ENCODE results near the gene JADE2.
A peak's percentile ranks its signal among the peaks of the same experiment; 100 is the strongest.
"Not testable (repeated sequence)": the region's sequence is repeated elsewhere in the genome, so short reads cannot be mapped to it uniquely, and the experiment has no call there.

Gene JADE2

DNA sequence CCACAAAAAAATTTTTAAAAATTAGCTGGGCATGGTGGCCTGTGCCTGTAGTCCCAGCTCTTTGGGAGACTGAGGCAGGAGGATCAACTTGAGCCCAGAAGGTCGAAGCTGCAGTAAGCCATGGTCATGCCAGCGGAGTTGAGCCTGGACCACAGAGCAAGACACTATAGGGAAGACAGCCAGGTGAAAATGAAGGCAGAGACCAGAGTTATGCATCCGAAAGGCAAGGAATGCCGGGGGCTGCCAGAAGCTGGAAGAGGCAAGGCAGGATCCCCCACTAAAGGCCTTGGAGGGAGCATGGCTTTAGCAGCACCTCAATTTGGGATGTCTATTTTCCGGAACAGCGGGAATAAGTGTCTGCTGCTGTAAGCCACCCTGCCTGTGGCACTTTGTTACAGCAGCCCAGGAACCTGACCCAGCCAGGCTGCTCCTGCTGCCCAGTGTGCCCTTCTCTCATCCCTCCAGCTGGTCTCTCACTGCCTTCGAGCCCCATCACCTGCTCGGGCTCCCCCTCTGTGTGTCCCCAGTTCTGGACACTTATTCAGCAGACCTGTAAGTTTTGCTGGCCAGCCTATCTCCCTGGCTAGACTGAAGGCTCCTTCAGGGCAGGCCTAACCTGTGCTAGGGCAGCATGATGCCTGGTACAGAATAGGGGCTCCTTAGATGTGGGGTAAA is 16.8 kb upstream of the JADE2 start:
- DNase-seq, result no peak

- DNase-seq, result no peak
Measured at GRCh38 chr5:134509308-134510040, 16.0 kb upstream of the JADE2 start.

- no peak for DNase-seq
Measured at GRCh38 chr5:134510970-134511795, 14.3 kb upstream of the JADE2 start.

DNA sequence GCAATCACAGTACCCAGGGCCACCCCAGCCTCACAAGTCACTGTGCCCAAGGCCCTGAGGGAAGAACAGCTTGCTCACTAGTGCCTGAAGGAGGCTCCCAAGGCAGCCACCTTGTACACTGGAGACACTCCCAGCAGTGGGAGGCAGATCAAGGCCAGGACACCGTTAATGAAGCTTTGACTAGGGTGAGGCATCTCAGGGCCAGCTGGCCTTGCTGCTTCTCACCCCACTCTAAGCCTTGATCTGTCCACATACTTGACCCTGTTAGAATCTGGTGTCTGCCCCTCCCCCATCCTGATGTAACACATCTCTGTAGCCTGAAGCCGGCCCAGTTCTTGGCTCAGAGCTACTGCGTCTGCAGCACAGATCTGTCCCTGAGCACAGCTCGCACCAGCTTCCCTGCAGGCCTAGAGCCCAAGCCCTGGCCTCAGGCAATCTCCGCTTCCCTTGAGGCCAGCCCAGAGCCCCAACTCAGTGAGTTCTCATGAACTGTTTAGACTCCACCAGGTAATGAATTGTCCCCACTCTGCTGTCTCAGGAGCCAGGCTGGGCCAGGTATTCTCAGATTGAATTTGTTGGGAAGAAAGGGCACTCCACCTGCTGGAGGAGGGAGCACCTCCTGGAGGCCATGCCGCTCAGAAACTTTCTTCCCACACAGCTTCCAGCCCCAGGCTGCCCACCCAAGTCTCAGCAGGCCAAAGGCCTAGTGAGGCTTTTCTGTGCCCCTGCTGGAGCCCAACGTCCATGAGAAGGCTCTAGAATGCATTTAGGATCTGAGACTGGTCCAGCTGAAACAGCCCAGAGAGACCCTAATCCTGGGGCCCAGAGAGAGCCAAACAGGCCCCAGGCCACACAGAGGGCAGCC is 13.4 kb upstream of the JADE2 start:
- DNase-seq, result no peak

GRCh38 chr5:134512661-134512999 is 12.8 kb upstream of the JADE2 start:
- no peak for DNase-seq

DNA sequence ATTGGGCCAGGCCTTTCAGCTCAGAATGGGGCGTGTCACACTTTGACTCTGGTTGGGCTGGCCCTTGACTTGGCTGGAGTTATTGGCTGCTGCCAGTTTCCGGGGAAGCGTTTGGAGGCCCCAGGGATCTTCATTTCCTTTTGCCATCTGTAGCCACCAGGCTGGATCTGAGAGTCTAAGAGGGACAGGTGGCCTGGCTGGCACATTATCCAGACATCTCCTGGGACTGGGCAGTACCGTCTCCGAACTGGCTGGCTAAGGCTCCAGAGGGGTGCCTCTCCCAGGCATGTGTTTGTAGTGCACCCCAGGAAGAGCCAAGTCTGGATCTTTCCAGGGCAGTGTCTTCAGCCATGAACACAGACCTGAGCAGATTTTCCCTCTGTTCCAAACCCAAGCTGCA is 9.7 kb upstream of the JADE2 start:
- DNase-seq, result no peak

- DNase-seq, result not testable (repeated sequence)
Measured at GRCh38 chr5:134516984-134517383, 8.5 kb upstream of the JADE2 start.

DNA sequence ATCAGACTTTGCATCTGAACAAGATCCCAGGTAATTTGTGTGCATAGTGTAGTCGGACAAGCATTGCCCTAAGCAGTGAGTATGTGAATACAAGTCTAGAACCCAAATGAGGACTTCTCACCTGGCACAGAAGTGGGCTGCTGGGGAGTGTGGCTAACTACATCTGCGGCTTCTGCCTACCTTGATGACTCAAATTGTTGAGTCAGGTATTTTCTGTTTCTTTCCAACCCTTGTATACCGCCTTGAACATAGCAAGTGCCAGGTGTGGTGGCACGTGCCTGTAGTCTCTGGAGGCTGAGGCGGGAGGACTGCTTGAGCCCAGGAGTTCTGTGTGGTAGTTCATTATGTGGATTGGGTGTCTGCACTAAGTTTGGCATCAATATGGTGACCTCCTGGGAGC is 7.9 kb upstream of the JADE2 start:
- DNase-seq, result no peak

GRCh38 chr5:134519989-134520388 is 5.5 kb upstream of the JADE2 start:
- DNase-seq, result no peak

GRCh38 chr5:134521841-134522240 is 3.6 kb upstream of the JADE2 start:
- DNase-seq, result no peak

DNA sequence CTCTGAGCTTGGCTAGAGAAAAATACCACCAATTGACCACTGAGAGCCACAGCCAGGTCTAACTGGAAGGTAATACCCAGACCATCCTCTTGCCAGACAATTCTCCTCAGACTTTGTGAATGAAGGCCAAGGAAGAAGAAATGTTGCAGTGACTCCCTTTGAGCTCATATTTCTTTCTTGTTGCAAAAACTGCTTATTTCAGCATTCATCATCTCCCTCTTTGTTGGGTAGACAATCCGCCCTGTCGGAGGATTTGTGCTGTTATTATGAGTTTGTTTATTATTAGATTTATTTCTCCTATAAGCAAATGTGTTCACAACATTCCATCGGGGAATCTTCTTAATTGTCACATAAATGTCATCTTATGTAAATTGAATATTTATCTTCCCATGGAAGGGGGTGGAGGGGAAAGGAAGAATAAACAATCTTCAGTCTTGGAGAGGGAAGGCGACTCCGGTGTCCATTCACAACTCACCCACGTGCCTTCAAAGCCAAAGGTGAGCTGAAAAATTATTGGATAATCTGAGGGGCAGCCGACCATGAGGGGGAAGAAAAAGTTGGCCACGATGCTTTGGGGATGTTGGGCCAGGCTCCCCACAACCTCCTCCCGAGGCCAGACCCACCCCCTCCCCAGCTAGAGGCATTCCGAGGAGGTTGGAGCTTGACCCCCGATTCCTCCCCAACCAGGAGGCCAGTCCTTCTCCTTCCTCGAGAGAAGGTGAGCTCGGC is 1.8 kb upstream of the JADE2 start:
- DNase-seq, result no peak

DNA sequence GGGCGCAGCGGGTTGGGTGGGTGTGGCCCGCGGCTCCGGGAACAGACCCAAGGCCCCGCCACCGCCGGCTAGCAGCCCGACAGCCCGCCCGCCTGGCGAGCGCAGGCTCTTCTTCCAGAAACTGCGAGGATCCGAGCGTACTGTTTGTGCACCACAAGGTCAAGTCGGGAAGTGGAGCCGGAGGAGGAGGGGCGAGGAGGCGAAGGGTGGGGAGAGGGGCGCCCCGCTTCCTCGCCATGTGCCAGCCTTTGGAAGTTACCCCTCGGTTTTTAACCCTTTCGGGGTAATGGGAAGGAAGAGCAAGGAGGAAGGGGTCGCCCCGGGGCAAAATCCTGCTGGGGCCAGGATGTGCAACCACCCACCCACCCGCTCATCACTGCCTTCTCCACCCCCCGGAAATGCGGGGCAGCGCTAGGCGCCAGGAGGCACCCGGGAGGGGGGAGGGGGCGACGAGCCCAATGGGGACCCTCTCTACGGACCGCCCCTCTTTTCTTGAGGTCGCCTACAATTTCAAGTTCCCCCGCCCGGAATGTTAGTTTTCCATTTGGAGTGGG is 1.1 kb upstream of the JADE2 start:
- peak; percentile 27 for DNase-seq

- DNase-seq, result peak; percentile 27
Measured at GRCh38 chr5:134525683-134526482, 413 bp downstream of the JADE2 start.

DNA sequence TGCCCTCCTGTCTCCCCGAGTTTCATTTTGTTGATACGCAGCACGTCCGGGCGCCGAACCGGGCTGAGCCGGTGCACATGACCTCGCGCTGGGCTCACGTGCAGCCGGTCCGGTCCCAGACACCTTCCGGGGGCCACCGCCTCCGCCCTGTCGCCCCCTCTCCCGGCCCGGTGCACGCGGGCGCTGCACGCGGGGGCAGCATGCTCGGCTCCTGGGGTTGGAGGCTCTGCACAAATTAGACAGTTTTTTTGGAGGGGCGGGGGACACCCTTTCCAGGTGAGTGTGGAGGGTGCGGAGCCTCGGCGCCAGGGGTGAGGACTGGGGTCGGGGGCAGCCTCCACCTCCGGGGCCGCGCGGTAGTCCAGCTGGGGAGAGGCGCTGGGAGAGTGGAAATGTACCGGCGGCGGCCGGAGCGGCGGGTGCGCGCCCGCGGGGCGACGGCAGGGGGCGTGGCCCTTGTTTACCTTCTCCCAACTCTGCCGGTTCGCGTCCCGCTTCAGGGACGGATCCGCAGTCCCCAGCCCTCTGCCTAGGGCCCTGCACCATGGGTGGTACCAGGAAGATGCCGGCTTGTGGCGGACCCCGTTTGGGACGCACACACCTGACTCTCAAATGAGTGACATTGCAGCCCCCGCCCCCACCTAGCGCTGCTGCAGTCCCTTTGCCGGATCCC is 1.1 kb downstream of the JADE2 start:
- peak; percentile 64 for DNase-seq

DNA sequence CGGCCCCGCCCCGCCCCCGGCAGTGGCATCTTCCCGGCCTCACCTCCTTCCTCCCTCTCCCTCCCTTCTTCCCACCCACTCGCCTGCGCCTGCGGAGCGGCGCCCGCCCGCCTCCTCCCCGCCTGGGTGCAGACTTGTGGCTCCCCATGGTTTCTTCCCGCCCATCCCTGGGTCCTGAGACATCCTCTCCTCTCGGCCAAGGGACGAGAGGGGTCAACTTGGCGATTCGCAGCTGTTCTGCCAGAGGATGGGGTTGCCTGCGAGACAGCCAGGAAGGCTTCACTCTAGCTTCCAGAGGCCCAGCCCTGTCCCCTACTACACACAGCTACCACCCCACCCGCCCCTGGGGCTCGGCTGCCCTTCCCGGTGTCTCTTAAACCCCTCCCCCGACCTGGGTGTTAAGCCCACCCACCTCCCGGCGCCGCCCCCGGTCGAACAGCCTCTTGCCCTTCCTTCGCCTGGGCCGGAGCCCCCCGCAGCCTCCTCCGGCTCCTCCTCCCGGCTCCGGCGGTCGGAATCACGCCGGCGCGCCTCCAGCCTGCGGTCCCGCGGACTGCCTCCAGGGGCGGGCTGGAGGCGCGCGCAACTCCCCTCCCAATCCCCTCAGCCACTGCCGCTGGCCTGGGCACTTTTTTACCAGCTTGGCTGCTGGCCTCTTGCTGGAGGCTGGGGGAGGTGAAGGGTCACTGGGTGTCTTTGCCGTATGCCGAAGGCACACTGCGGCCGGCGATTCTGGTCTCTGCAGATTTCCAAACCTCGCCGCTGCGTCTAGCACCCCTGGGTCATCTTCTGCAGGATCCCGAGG is 1.9 kb downstream of the JADE2 start:
- DNase-seq, result peak; percentile 64

DNA sequence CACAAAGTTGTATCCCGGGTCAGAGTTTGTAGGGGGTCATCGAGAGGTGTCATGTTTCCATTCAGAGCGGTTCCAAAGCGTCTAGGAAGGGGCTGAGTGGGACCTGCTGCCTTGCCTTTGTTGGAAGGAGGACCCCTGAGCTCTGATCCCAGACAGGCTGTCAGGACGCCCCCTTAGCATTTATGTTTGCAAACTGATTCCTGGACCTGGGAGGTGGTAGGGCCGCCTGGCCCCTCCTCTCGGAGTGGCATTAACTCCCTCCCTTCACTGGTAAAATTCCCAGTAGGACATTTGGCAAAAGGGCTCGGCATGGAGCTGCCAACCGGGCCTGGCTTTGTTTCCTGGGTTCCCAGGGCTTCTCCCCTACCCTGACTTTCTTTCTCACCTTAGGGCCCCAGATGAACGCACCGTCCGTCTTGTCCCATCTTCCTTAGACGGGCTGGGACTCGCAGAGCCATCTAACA is 2.5 kb downstream of the JADE2 start:
- DNase-seq, result no peak

GRCh38 chr5:134528556-134528955 is 3.1 kb downstream of the JADE2 start:
- no peak for DNase-seq

DNA sequence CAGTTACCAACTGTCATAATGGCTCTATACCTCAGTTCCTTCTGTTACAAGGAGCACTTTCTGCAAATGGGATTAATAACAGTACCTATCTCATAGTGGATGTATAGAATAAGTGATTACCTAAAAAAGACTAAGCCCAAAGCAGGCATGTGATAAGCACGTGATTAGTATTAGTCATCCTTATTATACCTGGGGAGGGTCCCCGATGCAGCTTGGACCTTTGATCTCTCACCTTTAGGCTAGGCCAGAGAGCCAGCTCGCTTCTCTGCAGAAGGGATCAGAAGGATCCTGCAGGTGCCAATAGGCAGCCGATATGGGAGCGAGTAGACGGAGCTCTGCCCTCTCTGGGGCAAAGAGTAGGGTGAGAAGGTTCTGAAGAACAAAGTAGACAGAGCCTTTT is 4.0 kb downstream of the JADE2 start:
- DNase-seq, result no peak

- DNase-seq, result no peak
Measured at GRCh38 chr5:134530301-134531077, 5.0 kb downstream of the JADE2 start.
